Measurements from ENCODE around the gene SLC4A2.
"Not testable (repeated sequence)": the region's sequence is repeated elsewhere in the genome, so short reads cannot be mapped to it uniquely, and the experiment has no call there.

The SLC4A2 gene

GRCh38 chr7:151059367-151060112 is at the start of gene SLC4A2:
TSS of gene SLC4A2 (plus strand) at chr7:151059589. CDS start at chr7:151061988, 2,399 bp downstream.
- peak within 1 kb of the TSS; percentile 62 for H3K4me3 ChIP-seq (ENCODE audit: low read depth, low read length)

GRCh38 chr7:151010037-151010306 is 49.4 kb upstream of the SLC4A2 start:
- H3K4me3 ChIP-seq (ENCODE audit: low read depth, low read length) = no peak overlapping the region

DNA sequence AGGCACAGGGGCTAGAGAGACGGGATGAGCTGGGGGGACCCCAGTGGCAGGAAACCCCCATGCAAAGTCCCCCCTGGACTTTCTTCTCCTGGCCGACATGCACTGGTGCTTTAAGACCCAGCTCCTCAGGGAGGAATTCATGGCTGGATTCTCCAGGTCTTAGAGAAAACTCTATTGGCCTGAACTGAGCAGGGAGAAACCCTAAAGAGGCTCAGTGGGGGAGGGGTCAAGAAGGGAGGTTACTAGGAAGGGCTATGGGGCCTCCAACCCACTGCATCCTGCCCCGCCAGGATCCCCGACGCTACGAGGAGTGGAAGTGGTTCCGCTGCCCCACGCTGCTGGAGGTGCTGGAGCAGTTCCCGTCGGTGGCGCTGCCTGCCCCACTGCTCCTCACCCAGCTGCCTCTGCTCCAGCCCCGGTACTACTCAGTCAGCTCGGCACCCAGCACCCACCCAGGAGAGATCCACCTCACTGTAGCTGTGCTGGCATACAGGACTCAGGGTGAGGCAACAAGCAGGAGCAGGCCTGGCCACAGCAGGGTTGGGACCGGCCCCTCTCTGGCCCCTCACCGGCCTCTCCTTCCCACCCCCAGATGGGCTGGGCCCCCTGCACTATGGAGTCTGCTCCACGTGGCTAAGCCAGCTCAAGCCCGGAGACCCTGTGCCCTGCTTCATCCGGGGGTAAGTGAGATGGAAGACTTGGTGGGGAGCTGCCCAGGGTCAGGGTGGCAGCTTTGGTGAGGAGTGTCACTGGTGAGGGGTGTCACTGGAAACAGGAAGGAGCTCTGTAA is 48.9 kb upstream of the SLC4A2 start:
- H3K4me3 ChIP-seq (ENCODE audit: low read depth, low read length) = no peak overlapping the region

GRCh38 chr7:151011097-151011409 is 48.3 kb upstream of the SLC4A2 start:
- H3K4me3 ChIP-seq (ENCODE audit: low read depth, low read length) = no peak overlapping the region

- not testable (repeated sequence) for H3K4me3 ChIP-seq (ENCODE audit: low read depth, low read length)
These were observed 47.8 kb upstream of the SLC4A2 start for GRCh38 chr7:151011616-151012015.

- H3K4me3 ChIP-seq (ENCODE audit: low read depth, low read length) = no peak overlapping the region
These were observed 47.2 kb upstream of the SLC4A2 start for GRCh38 chr7:151012031-151012692.

DNA sequence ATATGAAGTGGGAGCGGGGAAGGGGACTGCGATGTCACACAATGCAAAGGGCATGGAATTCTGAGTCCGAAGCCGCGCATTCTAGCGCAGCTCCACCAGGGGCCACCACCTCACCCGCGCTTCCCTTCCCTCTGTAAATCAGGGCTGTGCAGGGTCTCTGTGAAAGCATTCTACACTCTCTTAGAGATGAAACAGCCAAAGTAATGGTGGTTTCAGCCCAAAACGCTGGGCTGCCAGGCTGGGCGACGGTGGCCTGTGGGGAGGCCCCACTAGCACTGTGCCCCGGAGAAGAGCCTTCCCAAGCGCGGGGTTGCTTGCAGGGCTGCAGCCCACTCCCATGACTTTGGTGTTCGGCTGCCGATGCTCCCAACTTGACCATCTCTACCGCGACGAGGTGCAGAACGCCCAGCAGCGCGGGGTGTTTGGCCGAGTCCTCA is 46.5 kb upstream of the SLC4A2 start:
- H3K4me3 ChIP-seq (ENCODE audit: low read depth, low read length) = no peak overlapping the region

GRCh38 chr7:151013356-151013732 is 46.0 kb upstream of the SLC4A2 start:
- H3K4me3 ChIP-seq (ENCODE audit: low read depth, low read length) = no peak overlapping the region

GRCh38 chr7:151013733-151014497 is 45.5 kb upstream of the SLC4A2 start:
- no peak overlapping the region for H3K4me3 ChIP-seq (ENCODE audit: low read depth, low read length)

DNA sequence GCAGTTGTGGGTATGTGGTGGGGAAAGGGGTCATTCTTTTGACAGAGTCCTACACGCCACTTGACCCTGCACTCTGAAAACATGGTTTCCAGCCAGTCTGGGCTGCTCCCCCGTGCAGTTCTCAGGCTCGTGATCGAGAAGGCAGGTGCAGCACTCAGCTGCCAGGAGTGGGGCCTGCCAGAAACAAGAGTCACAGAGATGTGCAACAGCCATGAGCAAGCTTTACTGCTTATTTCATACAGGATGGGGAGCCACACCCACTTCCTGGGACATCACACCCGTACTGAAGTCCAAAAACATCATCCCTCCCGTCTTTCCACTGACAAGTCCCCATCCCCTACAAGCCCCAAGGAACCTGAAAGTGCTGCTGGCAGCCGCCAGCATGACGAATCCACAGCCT is 44.4 kb upstream of the SLC4A2 start:
- H3K4me3 ChIP-seq (ENCODE audit: low read depth, low read length) = no peak overlapping the region

GRCh38 chr7:151015967-151016366 is 43.4 kb upstream of the SLC4A2 start:
- H3K4me3 ChIP-seq (ENCODE audit: low read depth, low read length) = no peak overlapping the region

DNA sequence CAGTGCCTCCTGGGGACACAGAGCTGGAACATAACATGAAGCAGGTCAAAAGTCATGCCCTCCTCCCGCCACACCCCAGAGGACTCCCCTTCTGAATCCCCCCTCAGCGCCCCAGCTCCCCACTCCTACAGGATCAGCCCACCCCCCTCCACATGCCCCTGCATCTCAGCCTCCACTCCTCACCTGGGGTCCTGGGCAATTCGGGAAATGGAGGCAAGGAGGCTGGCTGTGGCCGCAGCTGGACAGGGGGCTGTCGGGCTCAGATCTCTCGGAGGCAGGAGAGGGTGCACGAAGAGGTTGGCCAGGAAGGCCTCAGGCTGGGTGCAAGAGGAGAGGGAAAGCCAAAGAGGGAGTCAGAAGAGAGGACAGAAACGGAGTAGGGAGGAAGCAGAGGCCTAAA is 42.9 kb upstream of the SLC4A2 start:
- H3K4me3 ChIP-seq (ENCODE audit: low read depth, low read length) = no peak overlapping the region

DNA sequence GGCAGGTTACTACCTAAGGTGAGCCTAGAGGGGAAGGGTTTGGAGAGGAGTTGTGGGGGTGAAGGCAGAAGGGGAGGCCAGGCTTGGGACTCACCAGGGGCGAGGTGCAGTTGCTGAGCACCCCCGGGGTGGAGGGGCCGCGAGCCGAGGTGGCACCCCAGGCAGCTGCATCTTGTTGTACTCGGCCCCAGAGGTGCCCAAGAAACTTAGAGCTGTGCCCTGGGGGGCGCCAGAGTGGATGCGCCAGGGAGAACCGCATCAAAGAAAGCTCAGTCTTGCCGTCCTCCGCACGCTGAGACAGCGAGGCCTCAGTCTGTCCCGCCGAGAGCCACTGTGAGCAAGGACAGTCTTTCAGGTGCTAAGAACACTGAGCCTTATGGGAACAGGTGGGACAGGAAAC is 42.4 kb upstream of the SLC4A2 start:
- no peak overlapping the region for H3K4me3 ChIP-seq (ENCODE audit: low read depth, low read length)

DNA sequence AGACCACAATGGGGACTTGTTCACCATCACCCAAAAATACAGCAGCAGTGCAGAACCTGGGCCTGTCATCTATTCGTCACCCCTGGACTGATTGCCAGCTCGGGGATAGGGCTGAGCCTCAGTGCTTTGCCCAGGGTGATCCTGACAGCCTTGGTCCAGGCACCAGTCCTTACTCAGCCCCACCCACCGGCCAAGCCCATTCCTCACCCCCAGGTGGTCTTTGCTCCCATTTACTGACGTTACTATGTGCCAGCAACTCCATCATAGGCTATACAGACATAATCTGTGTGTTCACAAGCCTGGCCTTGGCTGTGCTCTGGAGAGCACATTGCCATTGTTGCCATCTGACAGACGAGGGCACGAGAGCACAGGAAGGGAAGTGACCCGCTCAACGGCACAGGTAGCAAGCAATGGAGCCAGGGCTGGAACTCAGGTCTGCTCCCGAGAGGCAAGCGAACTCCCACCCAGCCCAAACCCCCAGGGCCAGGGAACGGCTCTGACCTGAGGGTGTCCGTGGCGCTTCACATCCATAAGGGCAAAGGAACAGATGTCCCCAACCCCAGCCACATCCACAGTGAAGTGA is 41.9 kb upstream of the SLC4A2 start:
- H3K4me3 ChIP-seq (ENCODE audit: low read depth, low read length) = no peak overlapping the region

DNA sequence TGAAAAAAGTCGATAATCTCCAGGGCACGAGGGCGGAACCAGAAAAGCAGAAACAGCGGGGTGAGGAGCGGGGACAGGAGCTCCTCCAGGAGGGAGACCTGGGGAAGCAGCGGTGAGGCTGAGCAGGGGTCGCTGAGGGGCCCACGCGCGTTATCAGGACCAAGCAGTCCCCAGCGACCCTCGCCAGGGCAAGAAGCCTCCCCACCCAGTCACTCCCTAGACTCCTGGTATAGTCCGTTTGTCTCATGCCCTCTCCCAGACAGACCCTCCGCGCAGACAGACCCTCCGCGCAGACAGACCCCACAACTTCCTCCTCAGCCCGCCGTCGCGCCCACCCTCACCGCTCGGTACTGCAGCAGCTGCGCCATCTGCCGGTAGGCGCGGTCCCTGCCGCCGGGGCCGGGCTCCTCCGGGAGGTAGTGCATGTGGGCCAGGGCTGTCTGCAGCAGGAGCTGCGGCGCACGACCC is 41.4 kb upstream of the SLC4A2 start:
- peak overlapping the region; percentile 17 for H3K4me3 ChIP-seq (ENCODE audit: low read depth, low read length)

DNA sequence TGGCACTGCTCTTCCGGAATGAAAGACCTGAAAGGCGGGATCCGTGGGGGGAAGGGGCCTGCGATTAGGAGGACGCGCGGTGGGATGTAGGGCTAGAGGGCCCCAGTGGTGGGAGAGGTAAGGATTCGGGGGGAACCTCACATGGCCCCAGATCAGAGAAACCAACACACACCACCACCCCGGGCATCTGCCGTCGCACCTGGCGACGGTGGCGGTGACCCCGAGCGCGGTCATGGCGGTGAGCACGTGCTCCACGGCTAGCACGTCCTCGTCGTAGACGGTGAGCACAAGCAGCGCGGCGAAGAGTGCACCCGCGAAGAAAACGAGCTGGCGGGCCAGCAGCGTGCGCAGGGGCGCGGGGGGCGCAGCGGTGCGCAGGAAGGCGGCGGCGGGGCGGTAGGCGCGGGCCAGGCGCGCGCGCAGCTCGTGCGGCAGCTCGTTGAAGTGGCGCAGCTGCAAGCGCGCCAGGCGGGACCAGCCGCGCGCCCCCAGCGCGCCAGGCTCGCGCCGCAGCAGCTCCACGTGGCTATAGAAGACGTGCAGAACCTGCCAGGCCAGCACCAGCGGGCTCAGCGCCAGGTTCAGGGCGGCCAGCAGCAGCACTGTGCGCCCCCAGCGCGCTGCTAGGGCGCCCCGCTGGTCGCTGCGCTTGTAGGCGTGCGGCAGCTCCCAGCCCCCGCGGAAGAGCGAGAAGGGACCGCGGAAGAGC is 40.8 kb upstream of the SLC4A2 start:
- H3K4me3 ChIP-seq (ENCODE audit: low read depth, low read length) = no peak overlapping the region

DNA sequence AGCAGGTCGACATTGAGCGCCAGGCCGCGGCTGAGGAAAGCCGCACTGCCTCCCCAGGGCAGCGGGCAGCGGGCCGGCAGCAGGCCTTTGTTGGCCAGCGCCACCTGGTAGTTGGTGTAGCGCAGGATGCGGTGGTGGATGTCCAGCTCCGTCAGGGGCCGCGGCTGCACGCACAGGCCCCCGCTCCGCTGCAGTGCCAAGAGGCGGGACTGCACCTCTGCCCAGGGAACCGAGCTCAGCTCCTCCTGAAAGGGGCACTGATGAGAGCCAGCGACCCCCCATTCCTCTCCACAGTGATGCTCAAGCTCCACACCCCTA is 40.3 kb upstream of the SLC4A2 start:
- no peak overlapping the region for H3K4me3 ChIP-seq (ENCODE audit: low read depth, low read length)

- no peak overlapping the region for H3K4me3 ChIP-seq (ENCODE audit: low read depth, low read length)
These were observed 39.2 kb upstream of the SLC4A2 start for GRCh38 chr7:151020231-151020630.

- no peak overlapping the region for H3K4me3 ChIP-seq (ENCODE audit: low read depth, low read length)
These were observed 36.2 kb upstream of the SLC4A2 start for GRCh38 chr7:151023232-151023631.

- no peak within 1 kb of the TSS for H3K4me3 ChIP-seq (ENCODE audit: low read depth, low read length)
These were observed 34.8 kb upstream of the SLC4A2 start, which contains the start of gene ATG9B for GRCh38 chr7:151024435-151025056. TSS of gene ATG9B (minus strand) at chr7:151024494. CDS start at chr7:151024423, 71 bp downstream.
